Esophagus muscularis mucosa (tissue), 4 donors: ENCODE results near the gene KIF12. TPM values are rescaled to one million over a fixed set of nuclear protein-coding genes. Genes with fewer than 3 reads are reported as not detected.

Experiments used
- DNase-seq: peaks from one replicate; pipeline ENCODE4 v3.0.0-alpha.2; 2017; ENCODE audit errors: extremely low spot score
- H3K27ac ChIP-seq, 4 donors: fragments of 200-600 bp; sonication (generic); replicated peaks in 1 of 4; 1 replicate in 3 of 4; 2 replicates in 1 of 4; pipeline ENCODE4 v1.5.1; 2016 to 2019; ENCODE audit warnings: mild to moderate bottlenecking in 1 of 4
- H3K27me3 ChIP-seq, 4 donors: fragments of 200-600 bp; sonication (generic); one replicate each; pipeline versions ENCODE4 v1.5.1 to v1.6.0; 2016 to 2019
- H3K36me3 ChIP-seq, 4 donors: fragments of 200-600 bp; sonication (generic); one replicate each; pipeline ENCODE4 v1.5.1; 2016 to 2019
- H3K4me1 ChIP-seq, 4 donors: fragments of 200-600 bp; sonication (generic); one replicate each; pipeline ENCODE4 v1.5.1; 2016 to 2019
- H3K4me3 ChIP-seq, 4 donors: fragments of 200-600 bp; sonication (generic); 1 replicate in 2 of 4; 2 replicates in 2 of 4; pipeline ENCODE4 v1.5.1; 2016 to 2019; ENCODE audit warnings: mild to moderate bottlenecking in 4 of 4, moderate library complexity in 1 of 4
- H3K9me3 ChIP-seq, 4 donors: fragments of 200-600 bp; sonication (generic); 1 replicate in 3 of 4; 2 replicates in 1 of 4; pipeline ENCODE4 v1.5.1; 2016 to 2019
- CTCF ChIP-seq, 3 experiments: fragments of 200-600 bp in 2 of 3; fragments of 450-650 bp in 1 of 3; sonication (generic) in 2 of 3; IDR thresholded peaks; one replicate each; pipeline ENCODE4 v1.5.1; 2017 to 2019; ENCODE audit warnings: antibody characterized with exemption in 3 of 3, mild to moderate bottlenecking in 2 of 3, moderate library complexity in 1 of 3
- EP300 ChIP-seq: sonication (generic); formaldehyde crosslinking; IDR thresholded peaks from one replicate; pipeline ENCODE4 v1.6.1; 2017; ENCODE audit warnings: antibody characterized with exemption
- POLR2A ChIP-seq: fragments of 450-650 bp; IDR thresholded peaks from one replicate; pipeline ENCODE4 v1.6.1; 2017; ENCODE audit warnings: antibody characterized with exemption, moderate library complexity, mild to moderate bottlenecking, low read depth
- POLR2AphosphoS5 ChIP-seq, 2 donors: sonication (generic); formaldehyde crosslinking; IDR thresholded peaks; one replicate each; pipeline ENCODE4 v1.6.1; 2017; ENCODE audit warnings: antibody characterized with exemption in 2 of 2
- whole genome bisulfite sequencing: methylation state at CpG from one replicate; pipeline ENCODE4 v1.1.5; 2018; 5-methylcytosine and 5-hydroxymethylcytosine counted together
- intact Hi-C: fragments of 100-400 bp; cut with DNase I; formaldehyde crosslinking; loops from one replicate; pipeline ENCODE4 v1.15.1; 2023
- total RNA-seq, 4 donors: library from RNA; depleted of rRNA; stranded (reverse); fragments of >200 nt; gene quantifications; one replicate each; pipeline versions ENCODE4 v1.1.0 to v1.2.1, GENCODE V29; 2016

Gene KIF12
- total RNA-seq, 4 donors from 2014 or later, result not detected

- Histone ChIP-seq H3K27me3 (peaks cover 0 to 71% (median 18%) of the 10 kb centered on the region in 4 donors), H3K27ac (no peak overlapping the region), H3K4me3 (no peak overlapping the region), H3K4me1 (peaks cover 7 to 19% (median 17%) of the 10 kb centered on the region in 4 donors), H3K36me3 (no peaks in the 10 kb centered on the region), H3K9me3 (no peaks in the 10 kb centered on the region)
- DNase-seq, result no peak
- TF ChIP-seq POLR2AphosphoS5 (IDR thresholded peaks at IDR 0.05) (no peak), POLR2A (no peak), CTCF (IDR thresholded peaks at IDR 0.05) (no peak), EP300 (no peak)
- intact Hi-C loops, result no loop called here
- WGBS, result no CpG with 5 or more reads among the region's 12 CpGs
Measured at GRCh38 chr9:114094971-114095370, 4.1 kb downstream of the KIF12 start.

- Histone ChIP-seq H3K4me3 (no peak overlapping the region), H3K36me3 (no peaks in the 10 kb centered on the region), H3K9me3 (no peaks in the 10 kb centered on the region), H3K4me1 (peaks cover 7 to 16% (median 16%) of the 10 kb centered on the region in 4 donors), H3K27me3 (peaks cover 0 to 61% (median 16%) of the 10 kb centered on the region in 4 donors), H3K27ac (no peak overlapping the region)
- TF ChIP-seq CTCF (IDR thresholded peaks at IDR 0.05) (no peak), EP300 (no peak), POLR2AphosphoS5 (IDR thresholded peaks at IDR 0.05) (no peak), POLR2A (no peak)
- WGBS, result 74% methylated on average over 3 of the region's 9 CpGs
- DNase-seq, result no peak
- intact Hi-C loops, result no loop called here
Measured at GRCh38 chr9:114093761-114094505, 5.2 kb downstream of the KIF12 start.

- Histone ChIP-seq H3K4me3 (no peak overlapping the region), H3K36me3 (no peaks in the 10 kb centered on the region), H3K27ac (no peak overlapping the region), H3K4me1 (peaks cover 6 to 8% (median 7%) of the 10 kb centered on the region in 4 donors), H3K9me3 (no peaks in the 10 kb centered on the region), H3K27me3 (peaks cover 0 to 58% (median 8%) of the 10 kb centered on the region in 4 donors)
- TF ChIP-seq POLR2A, result no peak
- no peak for TF ChIP-seq POLR2AphosphoS5 (IDR thresholded peaks at IDR 0.05)
- no peak for TF ChIP-seq EP300
- no peak for TF ChIP-seq CTCF (IDR thresholded peaks at IDR 0.05)
- WGBS, result 87% methylated on average over 3 of the region's 4 CpGs
- intact Hi-C loops, result no loop called here
- DNase-seq, result no peak
Measured at GRCh38 chr9:114093031-114093471, 6.0 kb downstream of the KIF12 start.

- H3K27me3 ChIP-seq, result peaks cover 0 to 51% (median 2%) of the 10 kb centered on the region in 4 donors
- H3K27ac ChIP-seq, result no peak overlapping the region
- WGBS, result 100% methylated on average over 1 of the region's 4 CpGs
- intact Hi-C loops, result no loop called here
- H3K4me1 ChIP-seq, result peaks cover 0 to under 1% (median under 1%) of the 10 kb centered on the region in 4 donors
- no peaks in the 10 kb centered on the region for H3K9me3 ChIP-seq
- no peak overlapping the region for H3K4me3 ChIP-seq
- DNase-seq, result no peak
- no peaks in the 10 kb centered on the region for H3K36me3 ChIP-seq
- no peak for TF ChIP-seq CTCF (IDR thresholded peaks at IDR 0.05)
Measured at GRCh38 chr9:114092336-114092735, 6.8 kb downstream of the KIF12 start.

GRCh38 chr9:114091711-114092110 is 7.4 kb downstream of the KIF12 start:
- no peaks in the 10 kb centered on the region for H3K4me1 ChIP-seq
- intact Hi-C loops, result no loop called here
- DNase-seq, result no peak

More at GRCh38 chr9:114091711-114092110, 7.4 kb downstream of the KIF12 start:
- Histone ChIP-seq H3K9me3 (no peaks in the 10 kb centered on the region), H3K27me3 (peaks cover 0 to 45% (median 0%) of the 10 kb centered on the region in 4 donors), H3K36me3 (no peaks in the 10 kb centered on the region), H3K27ac (no peak overlapping the region), H3K4me3 (no peak overlapping the region)
- WGBS, result 78% methylated on average over 4 of the region's 8 CpGs
- TF ChIP-seq EP300 (no peak), POLR2AphosphoS5 (IDR thresholded peaks at IDR 0.05) (no peak), POLR2A (no peak), CTCF (IDR thresholded peaks at IDR 0.05) (no peak)
